Measurements from ENCODE around the gene ENTPD8. TPM values are rescaled to one million over a fixed set of nuclear protein-coding genes. Genes with fewer than 3 reads are reported as not detected.
"Not testable (repeated sequence)": the region's sequence is repeated elsewhere in the genome, so short reads cannot be mapped to it uniquely, and the experiment has no call there.

Gene ENTPD8
- total RNA-seq, 3 donors from 2014 or later = 36.7 to 127 (median 74.8) TPM

- peak; percentile 65 to 79 (median 72) for DNase-seq
- Histone ChIP-seq H3K4me3 (no peak overlapping the region), H3K9me3 (no peaks in the 10 kb centered on the region), H3K4me1 (ENCODE audit: low read depth) (peaks cover 18% of the 10 kb centered on the region), H3K36me3 (ENCODE audit: low read depth) (no peaks in the 10 kb centered on the region)
- intact Hi-C loops (cut with DNase I, micrococcal nuclease) = no loop called here
- peak; percentile 83 for ATAC-seq
- TF ChIP-seq CTCF (IDR thresholded peaks at IDR 0.05) = no peak
These were observed 50.4 kb downstream of the ENTPD8 start for GRCh38 chr9:137390553-137391410.

- TF ChIP-seq CTCF (IDR thresholded peaks at IDR 0.05) = no peak
- H3K4me3 ChIP-seq = no peak overlapping the region
- H3K36me3 ChIP-seq (ENCODE audit: low read depth) = no peaks in the 10 kb centered on the region
- intact Hi-C loops (cut with DNase I, micrococcal nuclease) = no loop called here
- no peaks in the 10 kb centered on the region for H3K9me3 ChIP-seq
- DNase-seq = no peak
- peaks cover 18% of the 10 kb centered on the region for H3K4me1 ChIP-seq (ENCODE audit: low read depth)
- ATAC-seq = no peak
These were observed 51.8 kb downstream of the ENTPD8 start for GRCh38 chr9:137389428-137389746.

GRCh38 chr9:137388589-137389427, 52.3 kb downstream of the ENTPD8 start:
- Histone ChIP-seq H3K4me1 (ENCODE audit: low read depth) (peaks cover 18% of the 10 kb centered on the region), H3K4me3 (no peak overlapping the region), H3K9me3 (no peaks in the 10 kb centered on the region), H3K36me3 (ENCODE audit: low read depth) (no peaks in the 10 kb centered on the region)
- intact Hi-C loops (cut with DNase I, micrococcal nuclease) = no loop called here
- ATAC-seq = no peak
- DNase-seq = no peak
- TF ChIP-seq CTCF (IDR thresholded peaks at IDR 0.05) = no peak

DNA sequence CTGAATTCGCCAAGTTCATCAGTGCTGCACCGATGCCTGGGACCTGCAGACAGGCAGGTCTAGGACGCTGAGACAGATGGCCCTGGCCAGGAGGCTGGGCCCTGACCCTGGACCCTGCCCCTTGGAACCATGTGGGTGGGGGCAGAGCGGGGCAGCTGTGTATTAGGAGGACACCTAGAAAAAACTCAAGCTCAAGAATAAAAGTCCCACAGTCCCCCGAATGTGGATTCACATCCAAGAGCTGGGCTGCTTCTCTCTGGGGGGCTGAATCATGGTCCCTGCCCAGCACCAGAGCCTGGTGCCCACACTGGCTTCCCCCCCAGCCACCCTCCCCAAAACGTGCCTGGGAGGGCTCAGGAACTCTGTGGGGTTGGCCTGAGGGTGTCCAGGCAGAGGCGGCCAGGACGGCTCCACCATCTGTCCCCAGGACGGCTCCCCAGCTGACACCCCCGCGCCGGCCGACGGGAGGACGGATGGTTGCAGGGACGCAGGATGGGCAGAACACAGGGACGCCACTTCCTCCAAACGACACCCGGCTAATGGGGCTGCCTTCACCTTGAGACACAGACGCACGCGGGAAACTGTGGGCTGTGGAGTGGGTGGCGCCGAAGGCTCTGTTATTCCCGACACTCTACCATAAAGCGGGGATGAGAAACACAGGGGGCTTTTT, 53.1 kb downstream of the ENTPD8 start:
- TF ChIP-seq CTCF (IDR thresholded peaks at IDR 0.05) = no peak

GRCh38 chr9:137387114-137387890, 53.9 kb downstream of the ENTPD8 start:
- TF ChIP-seq CTCF (IDR thresholded peaks at IDR 0.05) = no peak
- peaks cover 18% of the 10 kb centered on the region for H3K4me1 ChIP-seq (ENCODE audit: low read depth)
- H3K9me3 ChIP-seq = no peaks in the 10 kb centered on the region
- no peak overlapping the region for H3K4me3 ChIP-seq
- ATAC-seq = no peak
- intact Hi-C loops (cut with DNase I, micrococcal nuclease) = no loop called here
- no peaks in the 10 kb centered on the region for H3K36me3 ChIP-seq (ENCODE audit: low read depth)
- DNase-seq = no peak

More for the DNA sequence above, 53.1 kb downstream of the ENTPD8 start:
- DNase-seq = no peak
- ATAC-seq = no peak
- H3K4me1 ChIP-seq (ENCODE audit: low read depth) = peaks cover 18% of the 10 kb centered on the region
- H3K36me3 ChIP-seq (ENCODE audit: low read depth) = no peaks in the 10 kb centered on the region
- H3K9me3 ChIP-seq = no peaks in the 10 kb centered on the region
- intact Hi-C loops (cut with DNase I, micrococcal nuclease) = no loop called here
- no peak overlapping the region for H3K4me3 ChIP-seq

DNA sequence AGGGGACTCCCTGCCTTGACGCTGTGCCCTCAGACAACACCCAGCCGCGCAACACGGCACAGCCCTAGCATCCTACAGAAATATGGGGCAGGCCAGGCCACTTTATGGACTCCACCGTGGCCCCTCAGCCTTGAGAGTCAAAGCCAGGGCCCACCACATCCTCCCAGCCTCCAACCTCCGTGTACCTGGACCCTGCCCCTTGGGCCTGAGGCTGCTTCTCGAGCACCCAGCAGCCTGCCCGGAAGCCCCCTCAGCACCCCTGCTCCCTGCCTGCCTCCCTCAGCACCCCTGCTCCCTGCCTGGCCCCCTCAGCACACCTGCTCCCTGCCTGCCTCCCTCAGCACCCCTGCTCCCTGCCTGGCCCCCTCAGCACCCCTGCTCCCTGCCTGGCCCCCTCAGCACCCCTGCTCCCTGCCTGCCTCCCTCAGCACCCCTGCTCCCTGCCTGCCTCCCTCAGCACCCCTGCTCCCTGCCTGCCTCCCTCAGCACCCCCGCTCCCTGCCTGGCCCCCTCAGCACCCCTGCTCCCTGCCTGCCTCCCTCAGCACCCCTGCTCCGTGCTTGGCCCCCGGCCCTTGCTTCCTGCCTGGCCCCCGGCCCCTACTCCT, 54.5 kb downstream of the ENTPD8 start:
- H3K4me3 ChIP-seq; intact Hi-C loops (cut with DNase I, micrococcal nuclease); H3K36me3 ChIP-seq (ENCODE audit: low read depth); DNase-seq; H3K9me3 ChIP-seq; ATAC-seq: not testable (repeated sequence)
- peaks cover 15% of the 10 kb centered on the region for H3K4me1 ChIP-seq (ENCODE audit: low read depth)
